Activated CD8-positive, alpha-beta memory T cell treated with anti-CD3 and anti-CD28 coated beads, Interleukin-2, amount 10 ng/mL, durations not matched to agents 7 days and 5 days (primary cell): ENCODE results near the gene C11orf52. TPM values are rescaled to one million over a fixed set of nuclear protein-coding genes. Genes with fewer than 3 reads are reported as not detected.

ENCODE experiments used
- ATAC-seq: fragments of 150-1000 bp; cut with Tn5 transposase; one replicate; pipeline ENCODE4 v1.10.0; 2021; ENCODE audit warnings: moderate library complexity
- CTCF ChIA-PET: fragments of 350-600 bp; sonication (Branson Sonifier 250); formaldehyde crosslinking; loops from one replicate; lab custom pipeline; 2021; ENCODE audit warnings: antibody characterized with exemption; lab: Charles Lee
- DNase-seq: peaks from one replicate; pipeline ENCODE4 v3.0.0-alpha.2; 2020
- H3K27ac Mint-ChIP-seq: one replicate; pipeline ENCODE4 v1.8.0; 2021; ENCODE audit warnings: mild to moderate bottlenecking, mixed read lengths
- H3K27me3 Mint-ChIP-seq: one replicate; pipeline ENCODE4 v1.8.0; 2021; ENCODE audit warnings: mixed read lengths
- H3K36me3 Mint-ChIP-seq: one replicate; pipeline ENCODE4 v1.8.0; 2021; ENCODE audit warnings: mild to moderate bottlenecking, mixed read lengths
- H3K4me1 Mint-ChIP-seq: one replicate; pipeline ENCODE4 v1.8.0; 2021; ENCODE audit warnings: mixed read lengths
- H3K4me3 Mint-ChIP-seq: one replicate; pipeline ENCODE4 v1.8.0; 2021; ENCODE audit warnings: mild to moderate bottlenecking, moderate library complexity, mixed read lengths
- H3K9me3 Mint-ChIP-seq: one replicate; pipeline ENCODE4 v1.8.0; 2022; ENCODE audit warnings: low read depth, mixed read lengths
- total RNA-seq, 2 experiments: library from RNA; stranded (reverse); gene quantifications; one replicate each; pipeline ENCODE4 v1.2.3, GENCODE V29; 2021

C11orf52 gene
- total RNA-seq, 2 experiments from 2014 or later = not detected

DNA sequence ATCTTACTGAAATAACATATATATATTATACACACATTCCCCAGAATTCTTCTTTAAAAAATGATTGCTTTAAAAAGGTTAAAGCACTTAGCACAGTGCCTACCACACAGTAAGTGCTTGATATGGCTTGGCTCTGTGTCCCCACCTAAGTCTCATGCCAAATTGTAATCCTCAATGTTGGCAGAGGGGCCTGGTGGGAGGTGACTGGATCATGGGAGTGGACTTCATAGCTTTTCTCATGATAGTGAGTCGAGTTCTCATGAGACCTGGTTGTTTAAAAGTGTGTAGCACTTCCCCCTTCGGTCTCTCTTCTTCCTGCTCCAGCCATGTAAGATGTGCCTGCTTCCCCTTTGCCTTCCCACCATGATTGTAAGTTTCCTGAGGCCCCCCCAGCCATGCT is 13.3 kb upstream of the C11orf52 start:
- Mint-ChIP-seq H3K27ac (no peak overlapping the region), H3K4me1 (no peaks in the 10 kb centered on the region), H3K9me3 (no peaks in the 10 kb centered on the region), H3K4me3 (no peak overlapping the region), H3K36me3 (no peaks in the 10 kb centered on the region), H3K27me3 (peaks cover 25% of the 10 kb centered on the region)
- CTCF ChIA-PET = interaction anchor here (0.6 kb wide), 1 partner anchor 375 kb away, joined by 3 read pairs; no protein-coding TSS in a partner anchor
- ATAC-seq (no peak), DNase-seq (no peak)

DNA sequence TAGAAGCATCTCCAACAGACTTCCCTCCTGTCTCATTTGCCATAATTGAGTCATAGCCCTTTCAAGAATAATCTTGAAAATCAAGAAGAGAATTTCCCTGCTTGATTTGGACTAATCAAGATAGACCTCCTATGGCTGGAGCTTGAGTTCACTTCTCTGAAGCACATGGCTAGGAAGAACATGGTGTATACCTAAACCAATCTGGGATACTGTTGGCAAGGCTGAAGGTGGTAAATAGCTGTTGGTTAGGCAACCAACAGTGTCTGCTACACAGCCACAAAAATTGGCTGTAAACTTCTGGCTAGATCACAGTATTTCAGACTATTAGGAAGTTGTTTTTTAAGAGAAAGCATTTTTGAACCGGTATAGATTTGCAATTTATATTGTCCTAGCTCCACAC is 12.0 kb upstream of the C11orf52 start:
- no peak overlapping the region for H3K27ac Mint-ChIP-seq
- CTCF ChIA-PET = no interaction called here
- H3K9me3 Mint-ChIP-seq = no peaks in the 10 kb centered on the region
- DNase-seq (no peak), ATAC-seq (no peak)
- H3K4me1 Mint-ChIP-seq = no peaks in the 10 kb centered on the region
- peaks cover 35% of the 10 kb centered on the region for H3K27me3 Mint-ChIP-seq
- no peak overlapping the region for H3K4me3 Mint-ChIP-seq
- no peaks in the 10 kb centered on the region for H3K36me3 Mint-ChIP-seq

DNA sequence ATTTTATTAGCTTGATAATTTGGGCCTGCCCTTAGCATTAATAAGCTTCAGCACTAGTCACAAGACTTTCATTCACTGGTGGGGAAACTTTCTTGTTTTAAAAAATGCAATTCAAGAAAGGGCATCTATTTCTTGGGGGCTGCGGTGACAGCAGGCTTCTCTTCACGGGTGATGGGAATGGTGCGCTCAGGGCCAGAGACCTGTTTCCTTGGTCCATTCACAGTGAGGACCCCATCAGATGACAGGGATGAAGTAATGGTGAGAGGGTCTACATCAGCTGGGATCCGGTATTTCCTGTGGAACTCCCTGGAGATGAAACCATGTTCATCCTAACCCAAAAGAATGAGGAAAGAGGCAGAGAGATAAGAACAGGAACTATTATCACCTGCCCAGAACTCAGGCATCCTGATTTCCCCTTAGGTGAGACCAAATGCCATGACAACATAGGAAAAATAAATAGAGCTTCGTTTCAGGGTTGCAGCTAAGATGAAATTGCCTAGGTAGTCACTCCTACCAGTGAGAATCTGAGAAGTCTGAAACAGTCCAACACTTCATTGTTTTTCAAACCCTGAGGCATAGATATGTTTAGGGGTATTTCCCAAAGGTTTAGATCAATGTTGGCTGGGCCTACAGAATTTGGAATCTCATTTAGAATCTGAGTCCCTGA is 9.9 kb upstream of the C11orf52 start:
- H3K27me3 Mint-ChIP-seq = peaks cover 51% of the 10 kb centered on the region
- H3K27ac Mint-ChIP-seq = no peak overlapping the region

DNA sequence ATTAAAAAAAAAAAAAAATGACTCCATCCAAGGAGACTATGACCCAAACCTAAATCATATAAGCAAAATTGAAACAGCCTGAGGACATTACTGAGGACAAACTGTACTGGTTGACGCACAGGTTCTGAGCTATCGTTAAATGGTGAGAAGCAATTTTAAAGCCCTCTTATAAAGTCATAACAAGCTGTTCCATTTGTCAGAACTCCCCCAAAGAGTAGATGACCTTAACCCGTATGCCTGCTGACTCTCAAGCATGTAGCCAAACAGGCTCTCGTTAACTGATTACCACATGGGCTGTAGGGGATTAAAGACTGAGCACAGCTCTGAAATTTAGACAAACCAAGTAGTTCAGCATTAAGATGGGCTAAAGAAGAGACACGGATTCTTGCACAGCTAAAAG is 9.3 kb upstream of the C11orf52 start:
- Mint-ChIP-seq H3K9me3 (no peaks in the 10 kb centered on the region), H3K27ac (no peak overlapping the region)
- DNase-seq = no peak

More for the DNA sequence above, 9.9 kb upstream of the C11orf52 start:
- CTCF ChIA-PET = no interaction called here
- Mint-ChIP-seq H3K9me3 (no peaks in the 10 kb centered on the region), H3K4me1 (no peaks in the 10 kb centered on the region), H3K4me3 (no peak overlapping the region), H3K36me3 (no peaks in the 10 kb centered on the region)
- DNase-seq = no peak
- no peak for ATAC-seq

DNA sequence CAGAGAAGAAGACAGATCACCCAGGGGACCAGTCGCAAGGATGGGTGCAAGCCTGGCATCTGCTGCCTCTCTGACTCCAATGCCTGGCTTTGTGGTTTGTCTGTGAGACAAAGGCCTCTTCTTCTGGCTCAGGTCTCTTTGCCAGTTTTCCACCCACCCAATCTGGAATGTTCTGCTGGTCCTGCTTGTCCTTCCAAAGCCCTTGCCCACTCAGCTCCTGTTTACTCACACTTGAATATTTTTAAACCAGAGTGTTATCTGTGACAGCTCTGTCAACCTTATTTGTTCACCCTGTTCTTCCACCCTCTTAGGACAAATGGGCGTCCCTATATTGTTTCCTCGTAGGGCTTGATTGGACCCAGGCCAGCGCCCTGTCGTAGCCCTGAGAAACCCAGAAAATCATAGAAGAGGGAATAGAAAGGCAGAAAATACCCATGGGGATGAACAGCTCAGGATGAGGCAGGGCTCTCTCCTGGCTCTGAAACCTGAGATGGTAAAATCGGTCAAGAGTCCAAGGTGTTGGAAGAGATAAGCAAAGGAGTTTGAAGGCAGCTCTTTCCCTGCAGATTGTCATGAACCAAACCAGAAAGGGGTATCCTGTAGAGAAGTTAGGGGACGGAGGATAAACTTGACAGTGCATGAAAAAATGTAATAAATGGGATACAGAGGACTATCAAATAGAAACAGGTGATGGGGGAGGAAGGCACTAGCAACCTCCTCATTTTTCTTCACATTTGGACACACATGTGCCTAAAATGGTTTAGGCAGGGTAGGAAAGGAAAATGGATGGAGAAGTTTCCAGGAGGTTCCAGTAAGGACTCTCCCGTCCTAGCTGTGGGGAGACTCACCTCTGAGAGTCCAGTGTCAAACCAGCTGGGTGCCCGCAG is 7.8 kb upstream of the C11orf52 start:
- Mint-ChIP-seq H3K4me3 (no peak overlapping the region), H3K27ac (no peak overlapping the region), H3K27me3 (peaks cover 63% of the 10 kb centered on the region), H3K4me1 (no peaks in the 10 kb centered on the region), H3K36me3 (no peaks in the 10 kb centered on the region), H3K9me3 (no peaks in the 10 kb centered on the region)
- DNase-seq (no peak), ATAC-seq (no peak)
- CTCF ChIA-PET = no interaction called here

More for the DNA sequence above, 9.3 kb upstream of the C11orf52 start:
- no peaks in the 10 kb centered on the region for H3K4me1 Mint-ChIP-seq
- peaks cover 56% of the 10 kb centered on the region for H3K27me3 Mint-ChIP-seq
- no peaks in the 10 kb centered on the region for H3K36me3 Mint-ChIP-seq
- CTCF ChIA-PET = no interaction called here
- ATAC-seq = no peak
- H3K4me3 Mint-ChIP-seq = no peak overlapping the region

DNA sequence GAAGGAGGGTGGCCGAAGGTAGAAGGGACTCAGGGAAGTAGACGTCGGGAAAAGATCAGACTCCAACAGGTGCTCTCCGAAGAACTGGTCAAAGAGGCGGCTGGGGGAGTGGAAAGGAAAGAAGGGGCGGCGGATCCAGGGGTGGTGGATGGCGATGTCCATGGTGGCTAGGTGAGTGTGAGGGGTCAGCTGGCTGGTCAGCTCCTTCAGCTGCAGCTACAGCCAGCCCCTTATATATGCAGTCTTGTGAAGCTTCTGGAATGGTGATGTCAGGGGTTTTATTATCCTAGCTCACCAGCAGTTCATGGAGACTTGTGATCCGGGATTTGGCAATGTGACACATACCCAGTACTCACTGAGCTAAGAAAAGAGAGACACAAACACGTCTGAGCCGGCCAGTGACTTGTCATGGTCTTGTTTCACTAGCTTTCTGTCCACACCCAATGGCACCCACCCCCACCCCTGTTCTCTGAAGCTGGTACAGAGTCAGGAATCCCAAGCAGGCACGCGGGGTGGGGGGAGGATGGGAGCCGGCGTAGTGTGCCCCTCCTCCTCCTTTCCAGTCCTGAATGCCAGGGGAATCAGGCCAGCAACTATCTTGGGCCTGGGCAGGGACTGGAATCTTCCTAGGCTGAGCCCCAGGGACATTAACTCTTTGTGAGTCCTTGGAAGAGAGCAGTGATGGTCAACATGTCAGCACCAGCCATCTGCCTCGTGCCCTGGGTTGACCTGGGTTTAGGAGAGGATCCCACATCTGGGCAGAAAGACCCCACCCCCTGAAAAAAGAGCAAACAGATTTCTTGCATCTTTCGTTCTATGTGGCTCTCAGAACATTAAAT is 6.9 kb upstream of the C11orf52 start, which contains the start of gene CRYAB:
Gene CRYAB, minus strand, starts transcription at position 208 of the 839 bp plus-strand sequence. Its CDS starts 46 bp downstream, at position 162.
- Mint-ChIP-seq H3K27ac (no peak within 1 kb of the TSS), H3K4me3 (no peak within 1 kb of the TSS), H3K9me3 (no peaks in the 10 kb centered on the region), H3K27me3 (peaks cover 66% of the 10 kb centered on the region), H3K4me1 (no peaks in the 10 kb centered on the region), H3K36me3 (no peaks in the 10 kb centered on the region)
- CTCF ChIA-PET = no interaction called here
- DNase-seq (no peak), ATAC-seq (no peak)

DNA sequence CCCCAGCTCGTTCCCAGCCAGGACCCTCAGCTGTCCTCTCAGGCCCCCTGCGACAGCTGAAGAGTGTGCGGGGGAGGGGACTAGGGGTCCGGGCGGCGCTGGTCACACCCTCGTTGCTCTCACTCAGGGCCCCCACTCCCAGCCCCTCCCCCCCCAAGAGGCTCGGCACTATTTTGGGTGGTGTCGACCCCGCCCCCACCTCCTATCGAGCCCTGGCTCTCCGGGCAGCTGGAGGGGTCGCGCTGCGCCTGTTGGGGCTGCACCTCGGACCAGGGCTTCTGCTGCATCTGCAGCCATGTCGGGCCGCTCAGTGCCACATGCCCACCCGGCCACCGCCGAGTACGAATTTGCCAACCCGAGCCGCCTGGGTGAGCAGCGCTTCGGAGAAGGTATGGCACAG is 6.2 kb upstream of the C11orf52 start, which contains the start of gene HSPB2:
Gene HSPB2, plus strand, starts transcription at position 200 of the 400 bp plus-strand sequence. Its CDS starts 96 bp downstream, at position 296.
- Mint-ChIP-seq H3K27ac (no peak within 1 kb of the TSS), H3K27me3 (peaks cover 69% of the 10 kb centered on the region), H3K9me3 (no peaks in the 10 kb centered on the region), H3K36me3 (no peaks in the 10 kb centered on the region), H3K4me1 (no peaks in the 10 kb centered on the region), H3K4me3 (no peak within 1 kb of the TSS)
- ATAC-seq (no peak), DNase-seq (no peak)
- CTCF ChIA-PET = no interaction called here

DNA sequence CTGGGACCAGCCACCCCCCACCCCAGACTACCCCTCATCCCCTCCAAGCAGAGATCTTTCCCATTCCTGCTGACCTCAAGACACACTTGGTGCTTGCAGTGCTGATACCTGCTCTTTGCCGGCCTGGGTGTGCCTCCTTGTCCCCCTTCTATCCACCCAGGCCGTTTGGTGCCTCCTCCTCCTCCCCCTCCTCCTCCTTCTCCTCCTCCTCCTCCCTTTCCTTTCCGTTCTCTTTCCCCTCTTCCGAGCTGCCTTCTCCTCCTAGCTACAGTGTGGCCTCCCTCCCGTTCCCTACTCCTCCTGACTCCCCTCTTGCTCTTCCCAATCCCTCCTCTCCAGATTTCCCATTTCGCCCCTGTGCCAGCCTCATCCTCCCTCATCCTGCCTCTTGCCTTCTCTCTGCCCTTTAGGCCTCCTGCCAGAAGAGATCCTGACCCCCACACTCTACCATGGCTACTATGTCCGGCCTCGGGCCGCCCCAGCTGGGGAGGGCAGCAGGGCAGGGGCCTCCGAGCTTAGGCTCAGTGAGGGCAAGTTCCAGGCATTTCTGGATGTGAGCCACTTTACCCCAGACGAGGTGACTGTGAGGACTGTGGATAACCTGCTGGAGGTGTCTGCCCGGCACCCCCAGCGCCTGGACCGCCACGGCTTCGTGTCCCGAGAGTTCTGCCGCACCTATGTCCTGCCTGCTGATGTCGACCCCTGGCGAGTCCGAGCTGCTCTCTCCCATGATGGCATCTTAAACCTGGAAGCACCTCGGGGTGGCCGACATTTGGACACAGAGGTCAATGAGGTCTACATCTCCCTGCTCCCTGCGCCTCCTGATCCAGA is 5.5 kb upstream of the C11orf52 start:
- DNase-seq = no peak
- Mint-ChIP-seq H3K9me3 (no peaks in the 10 kb centered on the region), H3K27me3 (peaks cover 69% of the 10 kb centered on the region), H3K4me3 (no peak overlapping the region), H3K27ac (no peak overlapping the region), H3K4me1 (no peaks in the 10 kb centered on the region), H3K36me3 (no peaks in the 10 kb centered on the region)
- no peak for ATAC-seq
- CTCF ChIA-PET = no interaction called here

DNA sequence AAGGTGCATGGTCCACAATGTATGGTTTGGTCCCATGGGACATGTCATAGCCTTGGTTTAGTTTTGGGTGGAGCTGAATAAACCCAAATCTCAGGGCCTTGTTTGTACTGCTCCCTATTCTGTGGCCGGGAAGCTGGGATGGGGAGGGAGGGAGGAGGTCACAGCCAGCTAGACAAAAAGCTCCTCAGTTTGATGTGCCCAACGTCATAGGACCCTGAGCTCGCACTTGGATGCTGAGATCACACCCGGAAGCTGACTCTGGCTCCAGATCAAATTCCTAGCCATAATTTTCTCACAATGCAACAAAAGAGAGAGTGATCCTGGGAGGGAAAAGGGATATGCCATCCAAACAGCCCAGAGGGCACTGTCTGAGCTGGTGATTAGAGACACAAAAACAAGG is 4.7 kb upstream of the C11orf52 start:
- DNase-seq (no peak), ATAC-seq (no peak)
- peaks cover 66% of the 10 kb centered on the region for H3K27me3 Mint-ChIP-seq
- CTCF ChIA-PET = interaction anchor here (0.6 kb wide), 1 partner anchor 18 kb away, joined by 3 read pairs; no protein-coding TSS in a partner anchor
- H3K27ac Mint-ChIP-seq = no peak overlapping the region
- H3K4me3 Mint-ChIP-seq = no peak overlapping the region
- no peaks in the 10 kb centered on the region for H3K9me3 Mint-ChIP-seq
- no peaks in the 10 kb centered on the region for H3K36me3 Mint-ChIP-seq
- H3K4me1 Mint-ChIP-seq = no peaks in the 10 kb centered on the region

DNA sequence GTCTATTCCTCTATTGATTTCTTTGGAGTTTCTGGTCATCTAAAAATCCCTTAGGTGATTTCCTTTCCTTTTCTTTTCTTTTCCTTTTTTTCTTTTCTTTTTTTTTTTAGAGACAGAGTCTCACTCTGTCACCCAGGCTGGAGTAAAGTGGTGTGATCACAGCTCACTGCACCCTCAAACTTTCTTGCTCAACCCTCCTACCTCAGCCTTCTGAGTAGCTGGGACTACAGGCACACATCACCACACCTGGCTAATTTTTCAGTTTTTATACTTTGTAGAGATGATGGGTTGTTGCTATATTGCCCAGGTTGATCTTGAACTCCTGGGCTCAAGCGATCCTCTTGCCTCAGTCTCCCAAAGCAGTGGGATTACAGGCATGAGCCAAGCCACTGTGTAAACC is 1.9 kb upstream of the C11orf52 start:
- DNase-seq = no peak
- Mint-ChIP-seq H3K36me3 (no peaks in the 10 kb centered on the region), H3K27ac (no peak overlapping the region), H3K27me3 (peaks cover 54% of the 10 kb centered on the region), H3K4me3 (no peak overlapping the region), H3K9me3 (no peaks in the 10 kb centered on the region), H3K4me1 (no peaks in the 10 kb centered on the region)
- no peak for ATAC-seq
- CTCF ChIA-PET = interaction anchor here (1.5 kb wide), 1 partner anchor 10 kb away, joined by 7 read pairs; no protein-coding TSS in a partner anchor

DNA sequence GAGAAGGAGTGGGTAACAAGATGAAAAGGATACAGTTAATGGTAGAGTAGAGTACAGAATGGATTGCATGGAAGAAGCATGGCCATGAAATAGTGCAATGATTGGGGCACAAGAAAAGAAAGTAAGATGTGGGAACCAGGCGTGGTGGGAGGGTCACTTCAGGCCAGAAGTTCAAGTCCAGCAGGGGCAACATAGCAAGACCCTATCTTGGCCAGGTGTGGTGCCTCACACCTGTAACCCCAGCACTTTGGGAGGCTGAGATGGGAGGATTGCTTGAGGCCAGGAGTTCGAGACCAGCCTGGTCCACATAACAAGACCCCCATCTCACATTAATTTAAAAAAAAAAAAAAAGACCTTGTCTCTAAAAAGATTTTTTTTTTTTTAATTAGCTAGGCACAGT is 1.4 kb upstream of the C11orf52 start:
- DNase-seq = no peak
- Mint-ChIP-seq H3K27me3 (peaks cover 49% of the 10 kb centered on the region), H3K4me3 (no peak overlapping the region), H3K36me3 (no peaks in the 10 kb centered on the region), H3K9me3 (no peaks in the 10 kb centered on the region), H3K4me1 (no peaks in the 10 kb centered on the region), H3K27ac (no peak overlapping the region)
- no peak for ATAC-seq
- CTCF ChIA-PET = interaction anchor here (1.5 kb wide), 1 partner anchor 10 kb away, joined by 7 read pairs; no protein-coding TSS in a partner anchor

DNA sequence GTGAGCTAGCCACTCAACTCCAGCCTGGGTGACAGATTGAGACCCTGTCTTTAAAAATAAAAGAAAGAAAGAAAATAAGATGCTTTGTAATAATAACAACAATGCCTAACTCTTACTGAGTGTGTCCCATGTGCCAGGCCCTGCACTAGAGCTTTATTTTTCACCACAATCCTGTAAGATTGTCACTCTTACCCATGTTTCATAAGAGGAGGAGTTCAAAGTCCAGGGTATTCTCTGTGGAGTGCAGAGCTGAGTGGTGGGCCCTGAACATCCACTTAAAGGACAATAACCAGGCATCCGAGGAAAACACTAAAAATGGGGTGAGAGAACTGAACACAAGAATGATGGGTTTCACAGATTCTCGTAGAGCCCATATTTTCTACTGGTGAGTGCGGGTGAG is 925 bp upstream of the C11orf52 start:
- H3K36me3 Mint-ChIP-seq = no peaks in the 10 kb centered on the region
- H3K4me1 Mint-ChIP-seq = no peaks in the 10 kb centered on the region
- CTCF ChIA-PET = interaction anchor here (1.5 kb wide), 1 partner anchor 9 kb away, joined by 7 read pairs; no protein-coding TSS in a partner anchor
- peaks cover 48% of the 10 kb centered on the region for H3K27me3 Mint-ChIP-seq
- H3K9me3 Mint-ChIP-seq = no peaks in the 10 kb centered on the region
- DNase-seq (no peak), ATAC-seq (no peak)
- H3K27ac Mint-ChIP-seq = no peak overlapping the region
- H3K4me3 Mint-ChIP-seq = no peak overlapping the region
